GM12891 (cell line): ENCODE measurements around the gene FPGS.

Source experiments
- DNase-seq: peaks from one replicate; pipeline ENCODE4 v3.0.0; 2011; ENCODE audit warnings: low spot score; ENCODE audit not compliant: insufficient read length
- FAIRE-seq: peaks from 2 replicates; lab custom pipeline; 2011; peaks lifted over from hg19 to GRCh38; lab: Jason Lieb, UNC
- PAX5 ChIP-seq: IDR thresholded peaks from 2 replicates; pipeline ENCODE4 v1.6.1; 2011; ENCODE audit warnings: low read length, moderate library complexity, mild to moderate bottlenecking; ENCODE audit not compliant: insufficient read depth, severe bottlenecking
- POLR2A ChIP-seq: IDR thresholded peaks from 2 replicates; pipeline ENCODE4 v1.6.1; 2011; ENCODE audit warnings: low read depth, low read length, control low read depth
- POLR2AphosphoS5 ChIP-seq: IDR thresholded peaks from 2 replicates; pipeline ENCODE4 v1.6.1; 2011; ENCODE audit warnings: low read depth, low read length, control low read depth
- POU2F2 ChIP-seq: IDR thresholded peaks from 2 replicates; pipeline ENCODE4 v1.6.1; 2011; ENCODE audit warnings: low read depth, mild to moderate bottlenecking, control low read depth, low read length, moderate library complexity
- SPI1 ChIP-seq: IDR thresholded peaks from 2 replicates; pipeline ENCODE4 v1.6.1; 2011; ENCODE audit warnings: low read depth, low read length, control low read depth
- TAF1 ChIP-seq: IDR thresholded peaks from 2 replicates; pipeline ENCODE4 v1.6.1; 2011; ENCODE audit warnings: low read depth, low read length, control low read depth

FPGS gene

GRCh38 chr9:127817881-127818434 is 15.3 kb downstream of the FPGS start:
- DNase-seq (no peak), FAIRE-seq (no peak)
- no peak for TF ChIP-seq SPI1
- TF ChIP-seq TAF1: no peak
- no peak for TF ChIP-seq PAX5
- TF ChIP-seq POLR2A: no peak
- no peak for TF ChIP-seq POU2F2
- TF ChIP-seq POLR2AphosphoS5: no peak

- TF ChIP-seq TAF1 (no peak), PAX5 (no peak), POLR2AphosphoS5 (no peak)
- FAIRE-seq: no peak
- no peak for DNase-seq
Observed at GRCh38 chr9:127818574-127818973, 15.9 kb downstream of the FPGS start.

GRCh38 chr9:127822108-127822507 is 19.4 kb downstream of the FPGS start:
- TF ChIP-seq TAF1 (no peak), POLR2AphosphoS5 (no peak), SPI1 (no peak), PAX5 (no peak), POU2F2 (no peak), POLR2A (no peak)
- FAIRE-seq (no peak), DNase-seq (no peak)

GRCh38 chr9:127825319-127826051 is 22.8 kb downstream of the FPGS start:
- no peak for FAIRE-seq
- TF ChIP-seq PAX5 (no peak), SPI1 (no peak), TAF1 (no peak), POU2F2 (no peak), POLR2A (no peak), POLR2AphosphoS5 (no peak)
- DNase-seq: no peak

GRCh38 chr9:127826253-127826913 is 23.7 kb downstream of the FPGS start:
- no peak for TF ChIP-seq TAF1
- FAIRE-seq: no peak
- no peak for DNase-seq

GRCh38 chr9:127828262-127829031 is 25.8 kb downstream of the FPGS start:
- DNase-seq (no peak), FAIRE-seq (no peak)
- no peak for TF ChIP-seq TAF1
- no peak for TF ChIP-seq SPI1
- no peak for TF ChIP-seq PAX5

- DNase-seq (no peak), FAIRE-seq (no peak)
- TF ChIP-seq PAX5 (no peak), SPI1 (no peak), POU2F2 (no peak), POLR2AphosphoS5 (no peak), POLR2A (no peak), TAF1 (no peak)
Observed at GRCh38 chr9:127829205-127829906, 26.7 kb downstream of the FPGS start.

GRCh38 chr9:127832248-127832647 is 29.6 kb downstream of the FPGS start:
- FAIRE-seq (no peak), DNase-seq (no peak)
- TF ChIP-seq TAF1 (no peak), SPI1 (no peak), POU2F2 (no peak), POLR2AphosphoS5 (no peak), PAX5 (no peak), POLR2A (no peak)

GRCh38 chr9:127833555-127833954 is 30.9 kb downstream of the FPGS start:
- FAIRE-seq (no peak), DNase-seq (no peak)
- no peak for TF ChIP-seq SPI1
- no peak for TF ChIP-seq TAF1
- TF ChIP-seq POLR2AphosphoS5: no peak
- no peak for TF ChIP-seq PAX5
- no peak for TF ChIP-seq POLR2A
